GM18861 (cell line): ENCODE data around the gene FAM83B.
"Not testable (repeated sequence)": the region's sequence is repeated elsewhere in the genome, so short reads cannot be mapped to it uniquely, and the experiment has no call there.

ENCODE experiments used
- ATAC-seq: cut with Tn5 transposase; IDR thresholded peaks from one replicate; pipeline ENCODE4 v1.9.1; 2021; ENCODE audit not compliant: unreplicated experiment

FAM83B gene, protein sequence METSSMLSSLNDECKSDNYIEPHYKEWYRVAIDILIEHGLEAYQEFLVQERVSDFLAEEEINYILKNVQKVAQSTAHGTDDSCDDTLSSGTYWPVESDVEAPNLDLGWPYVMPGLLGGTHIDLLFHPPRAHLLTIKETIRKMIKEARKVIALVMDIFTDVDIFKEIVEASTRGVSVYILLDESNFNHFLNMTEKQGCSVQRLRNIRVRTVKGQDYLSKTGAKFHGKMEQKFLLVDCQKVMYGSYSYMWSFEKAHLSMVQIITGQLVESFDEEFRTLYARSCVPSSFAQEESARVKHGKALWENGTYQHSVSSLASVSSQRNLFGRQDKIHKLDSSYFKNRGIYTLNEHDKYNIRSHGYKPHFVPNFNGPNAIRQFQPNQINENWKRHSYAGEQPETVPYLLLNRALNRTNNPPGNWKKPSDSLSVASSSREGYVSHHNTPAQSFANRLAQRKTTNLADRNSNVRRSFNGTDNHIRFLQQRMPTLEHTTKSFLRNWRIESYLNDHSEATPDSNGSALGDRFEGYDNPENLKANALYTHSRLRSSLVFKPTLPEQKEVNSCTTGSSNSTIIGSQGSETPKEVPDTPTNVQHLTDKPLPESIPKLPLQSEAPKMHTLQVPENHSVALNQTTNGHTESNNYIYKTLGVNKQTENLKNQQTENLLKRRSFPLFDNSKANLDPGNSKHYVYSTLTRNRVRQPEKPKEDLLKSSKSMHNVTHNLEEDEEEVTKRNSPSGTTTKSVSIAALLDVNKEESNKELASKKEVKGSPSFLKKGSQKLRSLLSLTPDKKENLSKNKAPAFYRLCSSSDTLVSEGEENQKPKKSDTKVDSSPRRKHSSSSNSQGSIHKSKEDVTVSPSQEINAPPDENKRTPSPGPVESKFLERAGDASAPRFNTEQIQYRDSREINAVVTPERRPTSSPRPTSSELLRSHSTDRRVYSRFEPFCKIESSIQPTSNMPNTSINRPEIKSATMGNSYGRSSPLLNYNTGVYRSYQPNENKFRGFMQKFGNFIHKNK

DNA sequence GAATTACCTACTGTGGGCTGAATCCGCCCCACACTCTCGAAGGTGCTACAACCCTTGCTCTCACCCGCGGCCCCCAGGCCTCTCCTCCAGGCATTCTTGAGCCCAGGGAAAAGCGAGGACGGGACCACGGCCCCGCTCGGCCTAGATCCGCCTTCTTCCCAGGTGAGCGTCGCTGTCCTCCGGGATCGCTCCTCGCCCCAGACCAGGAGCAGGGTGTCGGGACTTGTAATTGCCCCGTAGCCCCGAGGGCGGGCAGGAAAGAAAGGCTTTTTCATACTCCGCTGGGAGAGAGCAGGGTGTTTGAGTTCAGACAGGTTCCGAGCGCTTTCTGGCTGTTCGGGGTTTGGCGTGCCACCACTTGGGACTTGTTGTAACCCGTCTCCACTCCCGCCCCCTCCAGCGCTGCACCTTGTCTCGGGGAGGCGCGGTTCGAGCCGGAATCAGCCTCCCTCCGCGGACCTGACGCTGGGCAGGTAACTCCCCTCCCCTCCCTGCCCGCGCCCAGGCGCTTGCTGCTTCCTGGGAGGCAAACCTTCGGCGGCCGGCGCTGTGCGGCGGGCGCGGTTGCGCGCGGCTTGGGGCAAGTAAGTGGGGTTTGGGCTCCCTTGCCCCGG, at the start of gene FAM83B:
Gene FAM83B (plus strand): TSS at position 529 of the 614 bp plus-strand sequence. CDS start 23,476 bp downstream, outside the sequence.
- no peak for ATAC-seq

DNA sequence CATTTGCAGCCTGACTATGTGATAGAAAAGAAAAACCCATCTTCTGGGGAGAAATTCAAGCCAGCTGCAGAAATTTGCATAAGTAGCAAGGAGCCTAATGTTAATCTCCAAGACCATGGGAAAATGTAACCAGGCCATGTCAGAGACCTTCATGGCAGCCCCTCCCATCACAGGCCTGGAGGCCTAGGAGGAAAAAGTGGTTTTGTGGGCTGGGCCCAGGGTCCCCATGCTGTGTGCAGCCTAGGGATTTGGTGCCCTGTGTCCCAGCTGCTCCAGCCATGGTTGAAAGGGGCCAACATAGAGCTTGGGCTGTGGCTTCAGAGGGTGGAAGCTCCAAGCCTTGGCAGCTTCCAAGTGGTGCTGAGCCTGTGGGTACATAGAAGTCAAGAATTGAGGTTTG, 49.7 kb upstream of the FAM83B start:
- not testable (repeated sequence) for ATAC-seq

DNA sequence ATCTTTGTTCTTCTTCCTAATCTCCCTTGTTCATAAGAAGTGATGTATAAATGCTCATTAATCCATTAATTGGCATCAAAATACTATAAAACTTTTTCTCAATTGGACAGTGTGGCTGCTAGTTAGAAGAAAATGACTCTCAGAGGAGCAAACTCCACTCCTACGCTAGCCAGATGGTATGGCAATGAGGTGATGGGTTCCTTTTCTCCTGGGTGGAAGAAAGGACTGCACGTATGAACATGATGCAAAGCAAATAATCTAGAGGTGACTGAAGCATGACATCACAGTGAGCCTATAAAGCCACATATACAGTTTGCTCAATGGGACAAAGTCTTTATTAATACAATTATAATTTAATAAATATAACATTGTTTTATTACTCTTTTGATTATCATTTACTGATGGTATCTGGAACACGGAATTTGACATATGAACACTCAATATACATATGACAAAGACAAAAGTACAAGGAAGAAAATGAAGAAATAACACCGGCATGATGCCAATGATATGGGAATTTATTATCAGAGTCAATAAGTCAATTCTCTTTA, 46.4 kb upstream of the FAM83B start:
- no peak for ATAC-seq

DNA sequence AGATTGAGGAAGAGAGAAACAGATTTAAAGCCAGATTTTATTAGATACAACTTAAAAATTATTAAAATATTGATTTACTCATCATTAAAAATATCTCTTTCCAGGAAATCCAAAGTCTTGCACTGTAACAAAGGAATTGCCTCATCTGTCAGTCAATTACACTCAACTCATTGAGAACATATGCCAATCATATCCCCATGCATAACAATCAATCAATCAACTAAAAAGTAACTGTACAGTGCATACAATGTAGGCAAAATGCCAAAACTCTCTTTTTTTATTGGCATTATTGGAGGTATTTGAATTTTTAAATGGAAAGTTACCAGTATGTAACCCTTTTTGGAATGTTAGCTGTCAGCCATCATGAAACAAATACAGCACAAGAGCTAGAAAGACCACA, 45.3 kb upstream of the FAM83B start:
- ATAC-seq: no peak

DNA sequence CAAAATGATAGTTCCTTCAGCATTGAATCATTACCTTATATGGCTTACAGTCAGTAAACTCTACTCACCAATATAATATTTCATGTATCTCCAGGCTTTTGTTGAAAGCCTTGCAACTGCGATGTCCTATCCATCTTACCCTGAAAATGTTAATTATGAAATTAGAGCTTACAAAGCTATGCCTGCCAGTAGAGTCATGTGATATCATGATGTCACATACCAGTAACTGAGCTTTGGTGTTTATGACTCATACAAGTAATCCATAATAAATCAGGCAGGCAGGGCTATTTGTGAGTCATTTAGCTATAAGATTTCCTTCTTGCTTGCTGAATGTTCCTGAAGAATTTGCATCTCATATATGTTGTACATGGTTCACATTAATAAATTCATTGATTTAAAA, 44.9 kb upstream of the FAM83B start:
- ATAC-seq: no peak

DNA sequence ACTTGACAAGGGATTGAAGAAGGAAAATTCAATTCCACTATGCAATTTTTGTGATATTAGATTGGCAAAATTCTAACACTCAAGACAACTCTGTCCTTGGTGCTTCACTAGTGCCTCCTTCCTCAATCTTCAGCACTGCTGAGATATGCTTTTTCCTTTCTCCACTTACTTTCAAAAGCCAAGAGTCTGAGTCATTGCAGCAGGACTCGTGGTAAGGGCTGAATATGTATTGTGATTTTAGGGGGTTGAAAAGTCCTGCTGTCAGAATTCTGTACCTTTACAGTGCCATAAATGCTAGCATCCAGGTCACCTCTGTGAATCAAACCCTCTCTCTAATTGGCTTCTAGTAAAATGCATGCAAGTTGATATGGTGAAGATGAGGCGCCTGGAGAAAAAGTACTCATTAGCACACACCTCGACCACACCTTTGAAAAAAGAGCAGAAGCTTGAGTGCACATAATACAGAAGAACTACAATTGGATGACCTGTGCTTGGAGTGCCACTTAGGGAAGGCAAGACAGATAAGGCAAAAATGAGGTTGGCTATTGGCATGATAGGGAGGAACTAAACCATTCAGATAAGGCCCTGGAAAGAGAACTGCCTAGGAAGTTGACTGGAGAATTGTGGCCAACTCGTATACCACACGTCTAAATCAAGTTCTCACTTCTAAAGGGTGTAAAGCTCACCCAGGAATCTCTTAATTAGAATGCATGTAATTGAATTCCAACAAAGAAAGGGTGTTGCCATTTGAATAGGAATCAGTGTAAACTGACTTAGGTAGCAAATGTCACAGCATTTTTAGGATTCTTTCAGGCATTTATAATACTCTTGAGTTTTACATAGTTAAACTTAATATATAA, 43.6 kb upstream of the FAM83B start:
- ATAC-seq: no peak

DNA sequence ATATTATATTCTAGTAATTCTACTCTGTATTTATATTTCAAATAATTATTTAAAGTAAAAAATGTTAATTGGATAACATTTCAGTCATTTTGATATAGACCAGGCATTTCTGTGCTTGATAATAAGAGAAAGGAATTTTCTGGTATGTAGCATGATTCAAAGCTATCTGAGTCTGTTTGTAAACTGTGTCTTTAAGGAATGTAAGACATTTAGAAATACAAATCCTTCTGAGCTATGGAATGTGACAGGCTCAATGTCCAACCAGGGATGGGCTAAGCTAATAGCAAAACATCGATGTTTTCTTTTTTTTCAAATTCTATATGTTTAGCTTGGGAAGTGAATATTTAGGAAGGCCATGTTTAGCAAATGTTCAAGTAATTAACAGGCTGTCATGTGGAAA, 41.5 kb upstream of the FAM83B start:
- ATAC-seq: no peak

DNA sequence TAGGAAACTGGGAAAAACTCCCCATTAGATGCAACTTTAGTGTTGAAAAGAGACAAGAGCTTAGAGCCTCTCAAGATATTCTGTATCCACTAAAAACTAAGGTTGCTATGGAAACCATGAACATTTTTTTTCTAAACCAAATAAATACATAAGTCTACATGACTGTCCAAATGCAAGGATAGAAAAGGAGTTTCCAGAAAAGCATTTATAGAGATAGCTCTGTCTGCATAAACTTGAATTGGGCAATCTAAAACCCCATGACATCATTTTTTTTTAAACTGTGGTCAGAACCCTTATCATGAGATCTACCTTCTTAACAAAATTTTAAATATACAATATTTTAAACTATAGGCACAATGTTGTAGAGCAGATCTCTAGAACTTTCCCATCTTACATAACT, 36.4 kb upstream of the FAM83B start:
- ATAC-seq: no peak

DNA sequence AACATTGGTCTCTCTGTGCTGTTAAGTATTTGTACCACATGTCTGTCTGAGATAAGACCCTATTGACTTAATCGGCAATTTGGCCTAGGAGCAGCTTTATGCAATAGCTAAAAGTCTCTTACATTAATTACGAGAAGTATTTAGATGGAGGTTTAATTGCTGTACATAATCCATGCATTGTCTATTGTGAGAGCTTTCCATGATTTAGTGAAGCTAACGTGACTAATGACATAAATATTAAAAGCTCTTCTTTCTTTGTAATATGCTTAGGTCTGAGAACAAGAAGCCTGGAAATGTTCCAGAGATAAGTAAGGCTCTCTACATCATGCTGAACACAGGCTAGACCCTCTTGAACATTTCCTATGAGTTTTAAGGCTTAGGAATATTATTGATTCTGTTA, 32.7 kb upstream of the FAM83B start:
- ATAC-seq: no peak

DNA sequence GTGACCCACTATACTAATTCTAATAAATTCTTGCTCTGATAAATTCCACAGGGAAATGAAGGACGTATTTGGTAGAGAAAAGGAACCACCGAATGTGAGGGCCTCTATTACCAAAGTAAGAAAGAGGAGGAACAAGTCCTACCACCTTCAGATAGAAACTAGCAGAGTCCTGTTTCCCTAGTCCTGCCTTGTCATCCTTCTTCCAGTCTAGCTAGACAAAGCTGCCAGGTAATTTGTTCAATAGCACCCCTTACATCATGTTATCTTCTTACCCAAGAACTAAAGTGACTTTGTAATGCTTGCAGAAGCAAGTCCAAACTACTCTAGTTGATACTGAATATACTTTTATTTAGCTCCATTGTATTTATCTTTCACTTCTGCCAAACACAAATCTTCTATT, 29.3 kb upstream of the FAM83B start:
- ATAC-seq: no peak

DNA sequence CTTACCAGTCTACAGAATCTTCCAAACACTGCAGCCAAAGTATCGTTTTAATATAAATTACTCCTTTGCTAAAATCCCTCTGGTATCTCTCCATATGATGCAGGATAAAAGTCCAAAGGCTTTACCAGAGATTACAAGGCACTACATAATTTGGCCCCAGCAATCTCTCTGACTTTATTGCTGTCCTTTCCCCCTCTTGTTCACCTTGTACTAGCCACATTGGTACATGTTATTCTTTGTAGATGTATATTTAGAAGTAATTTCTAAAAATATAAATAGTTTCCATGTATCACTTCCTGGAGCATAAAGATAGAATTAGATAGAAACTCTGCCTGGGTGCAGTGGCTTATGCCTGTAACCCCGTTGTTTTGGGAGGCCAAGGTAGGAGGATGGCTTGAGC, 28.7 kb upstream of the FAM83B start:
- no peak for ATAC-seq

DNA sequence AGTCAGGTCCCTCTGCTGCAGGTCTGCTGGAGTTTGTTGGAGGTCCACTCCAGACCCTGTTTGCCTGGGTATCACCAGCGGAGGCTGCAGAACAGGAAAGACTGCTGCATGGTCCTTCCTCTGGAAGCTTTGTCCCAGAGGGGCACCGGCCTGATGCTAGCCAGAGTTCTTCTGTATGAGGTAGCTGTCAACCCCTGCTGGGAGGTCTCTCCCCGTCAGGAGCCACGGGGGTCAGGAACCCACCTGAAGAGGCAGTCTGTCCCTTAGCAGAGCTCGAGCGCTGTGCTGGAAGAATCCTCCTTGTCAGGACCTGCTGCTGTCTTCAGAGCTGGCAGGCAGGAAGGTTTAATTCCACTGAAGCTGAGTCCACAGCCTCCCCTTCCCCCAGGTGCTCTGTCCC, 22.3 kb upstream of the FAM83B start:
- ATAC-seq: not testable (repeated sequence)

DNA sequence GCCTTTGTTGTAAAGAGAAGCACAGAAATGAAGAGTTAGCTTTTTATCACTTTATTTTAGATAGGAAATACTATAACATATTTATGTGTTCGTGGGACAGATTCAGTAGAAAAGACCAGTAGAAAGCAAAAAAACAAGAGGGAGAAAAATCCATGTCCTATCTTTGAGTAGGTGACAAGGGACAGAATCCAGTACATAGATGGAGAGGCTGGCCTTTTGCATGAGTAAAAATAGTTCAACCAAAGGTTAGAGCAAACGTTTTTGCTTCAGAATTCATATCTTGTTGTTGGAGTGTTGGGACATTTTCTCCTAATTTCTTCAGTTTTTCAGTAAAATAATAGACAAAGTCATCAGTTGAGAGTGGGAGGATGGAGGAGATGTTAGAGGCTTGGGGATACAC, 19.6 kb upstream of the FAM83B start:
- ATAC-seq: no peak

DNA sequence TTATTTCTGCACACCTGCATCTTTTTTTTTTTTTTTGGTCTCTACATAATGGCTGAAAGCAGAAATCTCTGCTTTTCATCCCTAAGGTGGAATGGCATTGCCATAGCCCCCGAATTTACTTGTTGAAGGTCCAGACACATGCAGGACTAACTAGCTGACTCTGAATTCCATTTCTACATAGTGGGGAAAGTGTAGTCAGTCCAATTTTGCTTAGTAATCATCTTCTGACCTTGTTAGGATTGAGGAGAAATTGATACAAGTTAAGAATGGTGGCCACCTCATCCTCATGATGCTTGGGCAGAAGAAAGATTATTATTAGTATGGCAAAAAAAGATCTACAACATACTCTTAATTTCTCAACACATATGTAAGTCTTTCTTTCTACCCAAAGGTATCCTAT, 16.4 kb upstream of the FAM83B start:
- ATAC-seq: no peak

DNA sequence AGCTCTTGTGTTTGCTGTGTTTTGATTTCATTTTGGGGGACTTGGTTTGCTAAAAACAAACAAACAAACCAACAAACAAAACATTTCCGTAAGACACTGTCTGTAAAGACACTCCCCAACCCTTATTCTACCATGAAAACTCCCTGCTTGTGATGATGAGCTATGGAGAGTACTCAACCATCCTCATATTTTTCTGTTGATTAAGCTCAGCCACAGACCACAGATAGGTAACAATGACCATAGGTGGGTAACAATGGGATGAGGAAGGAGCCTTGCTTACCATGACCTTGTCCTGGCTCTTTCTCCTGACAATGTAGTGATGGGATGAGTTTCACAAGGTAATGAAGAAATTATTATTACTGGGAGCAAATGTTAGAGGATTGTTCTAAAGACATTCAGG, 11.4 kb upstream of the FAM83B start:
- ATAC-seq: no peak

DNA sequence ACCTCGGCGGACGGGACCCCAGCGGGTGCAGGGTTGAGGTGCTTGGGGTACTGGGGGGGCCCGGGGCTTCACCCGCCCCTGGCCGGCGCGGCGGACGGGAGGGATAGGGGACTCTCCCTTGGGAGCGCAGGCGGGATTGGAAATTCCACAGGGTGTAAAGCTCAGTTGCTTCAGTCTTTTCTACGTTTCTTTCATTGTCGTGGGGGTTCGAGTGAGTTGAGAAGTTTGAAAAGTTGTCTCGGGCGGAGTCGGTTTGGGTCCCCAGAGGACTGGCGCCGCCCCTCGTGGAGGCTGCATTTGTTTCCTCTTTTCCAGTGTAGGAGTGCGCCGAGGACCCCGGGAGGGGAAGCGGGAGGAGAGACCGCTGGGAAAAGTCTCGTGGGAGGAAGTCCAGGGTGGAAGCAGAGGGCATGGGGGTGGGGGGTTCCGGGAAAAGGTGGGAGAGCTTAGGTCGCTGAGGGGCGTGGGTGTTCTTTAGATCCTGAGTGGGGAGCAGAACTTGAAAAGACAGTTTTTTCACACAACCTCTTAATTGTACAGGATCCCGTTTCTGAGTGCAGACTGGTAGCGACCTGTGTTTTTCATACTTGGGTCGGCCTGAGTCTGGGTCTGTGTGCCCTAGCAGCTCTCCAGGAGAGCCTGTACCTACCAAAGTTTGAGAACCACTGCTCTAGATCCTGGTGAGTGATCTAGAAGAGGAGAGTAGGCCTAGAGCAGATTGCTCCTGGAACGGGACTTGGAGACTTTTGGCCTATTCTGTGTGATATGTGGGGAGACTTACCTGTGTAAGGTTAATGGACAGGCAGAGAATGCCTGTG, 495 bp downstream of the FAM83B start:
- no peak for ATAC-seq

DNA sequence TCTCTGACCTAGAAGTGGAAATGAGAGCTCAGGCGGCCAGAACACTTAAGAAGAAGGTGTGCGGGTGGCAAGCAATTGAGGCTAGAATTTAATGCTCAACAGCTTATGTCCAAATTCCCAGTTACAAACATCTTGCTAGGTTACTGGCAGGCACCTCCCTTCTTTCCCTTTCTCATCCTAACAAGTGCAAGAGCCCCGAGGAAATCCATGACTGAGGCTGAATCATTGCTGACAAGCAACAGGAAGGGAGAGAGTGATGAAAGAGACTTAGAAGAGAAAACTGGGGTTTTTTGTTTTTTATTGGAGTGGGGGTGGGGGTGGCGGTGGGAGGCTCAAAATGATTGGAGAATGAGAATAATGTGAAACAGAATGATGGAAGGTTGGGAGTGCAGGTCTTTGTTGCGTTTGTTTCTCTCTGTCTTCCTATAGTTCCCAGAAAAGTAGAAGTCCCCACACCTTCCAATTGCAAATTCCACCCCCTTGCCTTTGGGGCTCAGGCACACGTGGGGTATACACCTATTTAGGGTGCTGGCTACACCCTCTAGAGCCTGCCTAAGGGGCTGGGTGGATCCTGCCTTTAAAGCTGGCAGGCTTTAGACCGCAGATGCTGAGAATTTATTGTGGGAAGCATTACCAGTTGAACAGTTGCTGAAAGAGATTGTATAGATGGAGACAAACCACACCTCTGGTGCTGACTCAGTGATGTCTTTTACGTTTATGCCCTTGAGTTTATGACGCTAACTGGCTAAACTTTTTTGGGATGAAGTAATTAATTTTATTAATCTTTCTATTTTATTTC, 1.4 kb downstream of the FAM83B start:
- ATAC-seq: no peak

DNA sequence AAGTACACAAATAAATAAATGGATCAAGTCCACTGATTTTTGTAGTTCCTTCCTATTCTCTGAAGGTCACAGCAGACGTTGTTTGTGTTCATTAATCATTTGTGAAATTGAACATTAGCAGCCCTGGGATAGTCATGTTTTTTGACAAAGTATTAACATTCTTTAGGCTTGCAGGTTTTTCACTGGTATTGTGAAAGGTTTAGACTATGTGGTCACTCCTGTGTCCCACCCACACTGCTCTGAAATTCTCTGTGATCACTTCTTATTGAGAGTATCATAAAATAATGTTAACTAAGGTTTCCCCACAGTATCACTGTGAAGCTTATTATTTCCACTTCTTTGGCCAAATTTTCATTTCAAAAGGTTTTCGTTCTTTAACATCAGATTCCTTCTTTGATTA, 3.5 kb downstream of the FAM83B start:
- no peak for ATAC-seq

DNA sequence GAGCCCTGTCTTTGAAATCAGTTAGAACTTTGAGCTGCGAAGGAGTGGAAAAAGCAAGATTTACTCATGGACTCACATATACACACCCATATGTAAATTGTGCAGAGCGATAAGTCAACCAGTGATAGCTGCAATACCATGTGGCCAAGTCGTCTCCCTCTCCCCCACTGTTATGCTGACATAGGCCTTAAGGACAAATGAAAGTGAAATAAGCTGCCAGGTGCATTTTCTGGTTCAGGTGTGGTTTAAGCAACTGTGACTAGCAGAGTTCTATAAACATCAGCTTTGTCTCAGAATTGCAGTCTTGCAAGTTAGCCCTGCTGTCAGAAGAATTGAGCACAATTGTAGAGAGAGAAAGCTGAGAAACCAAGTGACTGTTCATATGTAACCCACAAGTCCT, 9.6 kb downstream of the FAM83B start:
- ATAC-seq: no peak
